ENCODE results near the gene SIX2.

The SIX2 gene

DNA sequence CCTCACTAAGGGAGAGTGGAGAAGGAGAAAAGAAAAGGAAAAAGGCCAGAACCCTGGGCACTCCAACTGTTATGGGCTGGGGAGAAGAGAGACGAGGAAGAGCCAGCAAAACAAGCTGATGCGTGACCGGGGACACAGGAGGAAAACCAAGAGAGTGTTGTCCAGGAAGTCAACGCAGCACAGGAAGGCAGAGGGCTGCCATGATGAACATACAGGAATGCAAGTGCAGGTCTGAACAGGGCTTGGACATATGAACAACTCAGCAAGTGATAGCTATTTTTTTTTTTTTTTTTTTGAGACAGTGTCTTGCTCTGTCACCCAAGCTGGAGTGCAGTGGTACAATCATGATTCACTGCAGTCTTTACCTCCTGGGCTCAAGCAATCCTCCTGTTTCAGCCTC is 39.3 kb downstream of the SIX2 start:
- no peak overlapping the region for H3K18ac ChIP-seq (ENCODE audit: low read length)
- no peaks in the 10 kb centered on the region for H3K79me2 ChIP-seq (ENCODE audit: control insufficient read depth, insufficient read depth, low read length, poor library complexity)
- no peak overlapping the region for H2BK5ac ChIP-seq (ENCODE audit: low read depth, low read length, poor library complexity)
- no peak overlapping the region for H3K4me2 ChIP-seq (ENCODE audit: low read length)
- H3K4ac ChIP-seq (ENCODE audit: low read depth, low read length): no peak overlapping the region
- H3K4me1 ChIP-seq (ENCODE audit: control insufficient read depth in 1 of 2, insufficient read depth in 2 of 2, low read length in 2 of 2): no peaks in the 10 kb centered on the region
- no peak overlapping the region for H4K8ac ChIP-seq (ENCODE audit: low read depth, low read length)
- no peak overlapping the region for H3K4me3 ChIP-seq (ENCODE audit: low read depth, low read length)
- no peak overlapping the region for H3K27ac ChIP-seq (ENCODE audit: low read depth, low read length)
- no CpG with 5 or more reads among the region's 4 CpGs for WGBS (ENCODE audit: extremely low coverage, insufficient coverage, insufficient read length)
- H2AK5ac ChIP-seq (ENCODE audit: low read length): no peak overlapping the region
- H4K91ac ChIP-seq (ENCODE audit: low read depth, low read length): no peak overlapping the region
- no peaks in the 10 kb centered on the region for H3K27me3 ChIP-seq (ENCODE audit: insufficient read depth, low read length)
- no peaks in the 10 kb centered on the region for H3K36me3 ChIP-seq (ENCODE audit: control insufficient read depth in 1 of 2, insufficient read depth in 2 of 2, low read length in 2 of 2)
- no peak overlapping the region for H2BK12ac ChIP-seq (ENCODE audit: low read length)
- no peak overlapping the region for H2BK120ac ChIP-seq (ENCODE audit: insufficient read depth, low read length, poor library complexity)
- no peak overlapping the region for H4K12ac ChIP-seq (ENCODE audit: low read depth, low read length)
- no peak for DNase-seq
- no peak overlapping the region for H3K23ac ChIP-seq (ENCODE audit: low read length)
- H3K9ac ChIP-seq (ENCODE audit: low read length): no peak overlapping the region
- no peak overlapping the region for H3K14ac ChIP-seq (ENCODE audit: low read length)
- no peak overlapping the region for H2AFZ ChIP-seq (ENCODE audit: insufficient read depth, low read length, poor library complexity)
- no peaks in the 10 kb centered on the region for H3K79me1 ChIP-seq (ENCODE audit: low read length)
- H3K9me3 ChIP-seq (ENCODE audit: insufficient read depth, low read depth, low read length): no peaks in the 10 kb centered on the region

DNA sequence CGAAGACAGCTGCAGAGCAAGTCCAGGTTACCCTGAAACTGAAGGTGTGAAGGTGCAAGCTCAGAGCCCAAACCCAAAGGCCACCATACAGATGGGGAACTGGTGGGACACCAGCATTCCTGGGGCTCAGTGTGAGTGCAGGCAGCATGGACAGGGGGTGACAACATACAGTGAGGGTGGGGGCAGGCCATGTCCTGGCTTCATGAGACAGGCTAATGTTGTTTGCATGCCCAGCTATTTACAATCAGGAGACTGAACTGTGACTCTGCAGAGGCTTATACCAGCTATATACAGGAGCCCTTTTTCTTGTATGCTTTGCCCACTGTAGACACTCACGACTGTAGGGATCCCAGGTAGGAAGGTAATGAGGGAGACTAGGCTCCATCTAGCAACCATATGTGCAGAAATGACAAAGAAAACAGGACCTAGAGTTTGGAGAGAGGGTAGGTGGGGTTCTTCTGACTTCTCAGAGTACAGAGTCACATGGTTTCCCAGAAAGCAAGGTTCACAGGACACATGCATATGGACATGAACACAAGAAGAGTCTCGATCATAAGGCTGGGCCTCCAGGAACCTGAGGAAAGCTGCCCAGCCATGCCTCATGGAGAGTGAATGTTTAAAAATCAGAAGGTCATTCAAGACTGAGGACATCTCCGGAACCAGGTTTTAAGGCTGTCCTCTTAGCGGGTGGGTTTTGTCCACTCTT is 41.4 kb downstream of the SIX2 start:
- no peak overlapping the region for H2BK120ac ChIP-seq (ENCODE audit: insufficient read depth, low read length, poor library complexity)
- no CpG with 5 or more reads among the region's 5 CpGs for WGBS (ENCODE audit: extremely low coverage, insufficient coverage, insufficient read length)

DNA sequence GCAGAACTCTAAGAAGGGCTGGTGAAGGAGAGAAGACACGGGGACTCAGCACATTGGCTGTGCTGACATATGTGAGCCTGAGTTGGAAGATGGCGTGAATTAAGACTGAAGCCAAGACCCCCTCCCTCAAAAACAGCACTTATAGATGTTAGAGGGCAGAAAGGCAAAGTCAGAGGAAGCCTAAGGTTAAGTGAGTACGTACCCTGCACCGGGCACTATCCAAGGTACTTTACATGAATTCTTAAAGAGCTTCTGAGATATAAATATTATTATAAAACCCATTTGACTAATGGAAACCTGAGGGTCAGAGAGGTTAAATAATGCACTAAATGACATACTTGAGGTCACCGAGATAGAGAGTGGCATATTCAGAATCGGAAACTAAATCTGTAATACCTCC is 42.2 kb downstream of the SIX2 start:
- H4K91ac ChIP-seq (ENCODE audit: low read depth, low read length): no peak overlapping the region
- WGBS (ENCODE audit: extremely low coverage, insufficient coverage, insufficient read length): no CpG with 5 or more reads among the region's 6 CpGs
- H3K4me3 ChIP-seq (ENCODE audit: low read depth, low read length): no peak overlapping the region
- H3K4me1 ChIP-seq (ENCODE audit: control insufficient read depth in 1 of 2, insufficient read depth in 2 of 2, low read length in 2 of 2): no peaks in the 10 kb centered on the region
- H3K4me2 ChIP-seq (ENCODE audit: low read length): no peak overlapping the region
- H3K4ac ChIP-seq (ENCODE audit: low read depth, low read length): no peak overlapping the region
- H3K23ac ChIP-seq (ENCODE audit: low read length): no peak overlapping the region
- H3K18ac ChIP-seq (ENCODE audit: low read length): no peak overlapping the region
- no peak overlapping the region for H2AK5ac ChIP-seq (ENCODE audit: low read length)
- H3K79me2 ChIP-seq (ENCODE audit: control insufficient read depth, insufficient read depth, low read length, poor library complexity): no peaks in the 10 kb centered on the region
- no peaks in the 10 kb centered on the region for H3K79me1 ChIP-seq (ENCODE audit: low read length)
- no peak overlapping the region for H4K8ac ChIP-seq (ENCODE audit: low read depth, low read length)
- H2BK5ac ChIP-seq (ENCODE audit: low read depth, low read length, poor library complexity): no peak overlapping the region
- H4K12ac ChIP-seq (ENCODE audit: low read depth, low read length): no peak overlapping the region
- no peak overlapping the region for H3K27ac ChIP-seq (ENCODE audit: low read depth, low read length)
- no peak overlapping the region for H3K9ac ChIP-seq (ENCODE audit: low read length)
- no peak overlapping the region for H2BK120ac ChIP-seq (ENCODE audit: insufficient read depth, low read length, poor library complexity)
- no peak overlapping the region for H3K14ac ChIP-seq (ENCODE audit: low read length)
- H2AFZ ChIP-seq (ENCODE audit: insufficient read depth, low read length, poor library complexity): no peak overlapping the region
- no peaks in the 10 kb centered on the region for H3K36me3 ChIP-seq (ENCODE audit: control insufficient read depth in 1 of 2, insufficient read depth in 2 of 2, low read length in 2 of 2)
- no peaks in the 10 kb centered on the region for H3K27me3 ChIP-seq (ENCODE audit: insufficient read depth, low read length)
- H3K9me3 ChIP-seq (ENCODE audit: insufficient read depth, low read depth, low read length): no peaks in the 10 kb centered on the region
- DNase-seq: no peak
- H2BK12ac ChIP-seq (ENCODE audit: low read length): no peak overlapping the region

More for the DNA sequence above, 41.4 kb downstream of the SIX2 start:
- H4K91ac ChIP-seq (ENCODE audit: low read depth, low read length): no peak overlapping the region
- H3K36me3 ChIP-seq (ENCODE audit: control insufficient read depth in 1 of 2, insufficient read depth in 2 of 2, low read length in 2 of 2): no peaks in the 10 kb centered on the region
- H2AK5ac ChIP-seq (ENCODE audit: low read length): no peak overlapping the region
- H3K18ac ChIP-seq (ENCODE audit: low read length): no peak overlapping the region
- no peaks in the 10 kb centered on the region for H3K9me3 ChIP-seq (ENCODE audit: insufficient read depth, low read depth, low read length)
- H2BK12ac ChIP-seq (ENCODE audit: low read length): no peak overlapping the region
- H4K12ac ChIP-seq (ENCODE audit: low read depth, low read length): peak overlapping the region; percentile 60
- no peak overlapping the region for H3K27ac ChIP-seq (ENCODE audit: low read depth, low read length)
- H3K79me1 ChIP-seq (ENCODE audit: low read length): no peaks in the 10 kb centered on the region
- H3K79me2 ChIP-seq (ENCODE audit: control insufficient read depth, insufficient read depth, low read length, poor library complexity): no peaks in the 10 kb centered on the region
- no peak overlapping the region for H4K8ac ChIP-seq (ENCODE audit: low read depth, low read length)
- H3K4me3 ChIP-seq (ENCODE audit: low read depth, low read length): no peak overlapping the region
- H3K9ac ChIP-seq (ENCODE audit: low read length): no peak overlapping the region
- H3K14ac ChIP-seq (ENCODE audit: low read length): no peak overlapping the region
- no peak overlapping the region for H2BK5ac ChIP-seq (ENCODE audit: low read depth, low read length, poor library complexity)
- DNase-seq: no peak
- no peak overlapping the region for H2AFZ ChIP-seq (ENCODE audit: insufficient read depth, low read length, poor library complexity)
- no peak overlapping the region for H3K4me2 ChIP-seq (ENCODE audit: low read length)
- H3K4ac ChIP-seq (ENCODE audit: low read depth, low read length): no peak overlapping the region
- no peaks in the 10 kb centered on the region for H3K27me3 ChIP-seq (ENCODE audit: insufficient read depth, low read length)
- no peaks in the 10 kb centered on the region for H3K4me1 ChIP-seq (ENCODE audit: control insufficient read depth in 1 of 2, insufficient read depth in 2 of 2, low read length in 2 of 2)
- no peak overlapping the region for H3K23ac ChIP-seq (ENCODE audit: low read length)

DNA sequence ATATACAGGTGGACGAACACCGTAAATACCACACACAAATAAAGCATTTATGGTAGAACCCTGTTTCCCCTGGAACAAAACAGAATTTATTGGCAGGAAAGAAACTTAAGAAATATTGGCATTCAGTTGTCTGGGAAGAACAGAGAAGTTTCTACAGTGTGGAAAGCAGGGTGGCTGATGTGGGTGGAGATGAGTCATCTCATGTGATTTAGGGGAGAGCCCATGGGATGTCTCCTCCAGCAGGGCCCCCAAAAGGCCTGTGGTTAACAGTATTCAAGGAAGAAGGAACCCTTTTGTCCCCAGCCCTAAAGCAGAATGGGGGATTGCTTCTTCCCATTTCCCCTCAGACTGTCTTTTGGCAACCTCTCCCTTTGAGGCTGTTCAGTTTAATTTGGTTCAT is 43.6 kb downstream of the SIX2 start:
- no peak overlapping the region for H2BK5ac ChIP-seq (ENCODE audit: low read depth, low read length, poor library complexity)

More for the DNA sequence above, 43.6 kb downstream of the SIX2 start:
- H3K14ac ChIP-seq (ENCODE audit: low read length): no peak overlapping the region
- no peak overlapping the region for H3K9ac ChIP-seq (ENCODE audit: low read length)
- H2BK120ac ChIP-seq (ENCODE audit: insufficient read depth, low read length, poor library complexity): no peak overlapping the region
- no peak overlapping the region for H4K8ac ChIP-seq (ENCODE audit: low read depth, low read length)
- H3K4me1 ChIP-seq (ENCODE audit: control insufficient read depth in 1 of 2, insufficient read depth in 2 of 2, low read length in 2 of 2): no peaks in the 10 kb centered on the region
- H4K91ac ChIP-seq (ENCODE audit: low read depth, low read length): no peak overlapping the region
- no peak overlapping the region for H3K4ac ChIP-seq (ENCODE audit: low read depth, low read length)
- H2AK5ac ChIP-seq (ENCODE audit: low read length): no peak overlapping the region
- H3K79me1 ChIP-seq (ENCODE audit: low read length): no peaks in the 10 kb centered on the region
- H3K9me3 ChIP-seq (ENCODE audit: insufficient read depth, low read depth, low read length): no peaks in the 10 kb centered on the region
- no peak overlapping the region for H3K27ac ChIP-seq (ENCODE audit: low read depth, low read length)
- no CpG with 5 or more reads among the region's 2 CpGs for WGBS (ENCODE audit: extremely low coverage, insufficient coverage, insufficient read length)
- no peak overlapping the region for H3K18ac ChIP-seq (ENCODE audit: low read length)
- H3K4me2 ChIP-seq (ENCODE audit: low read length): no peak overlapping the region
- H3K79me2 ChIP-seq (ENCODE audit: control insufficient read depth, insufficient read depth, low read length, poor library complexity): no peaks in the 10 kb centered on the region
- H3K36me3 ChIP-seq (ENCODE audit: control insufficient read depth in 1 of 2, insufficient read depth in 2 of 2, low read length in 2 of 2): no peaks in the 10 kb centered on the region
- no peak overlapping the region for H2AFZ ChIP-seq (ENCODE audit: insufficient read depth, low read length, poor library complexity)
- no peak overlapping the region for H3K23ac ChIP-seq (ENCODE audit: low read length)
- H4K12ac ChIP-seq (ENCODE audit: low read depth, low read length): no peak overlapping the region
- H2BK12ac ChIP-seq (ENCODE audit: low read length): no peak overlapping the region
- DNase-seq: peak in 1 of 2 donors; percentile 18
- no peak overlapping the region for H3K4me3 ChIP-seq (ENCODE audit: low read depth, low read length)
- H3K27me3 ChIP-seq (ENCODE audit: insufficient read depth, low read length): no peaks in the 10 kb centered on the region

Data from trophoblast cell (in vitro differentiated cells and primary cell).